Measurements from ENCODE around the gene GALNT9.

The GALNT9 gene

GRCh38 chr12:132292328-132293319 is 36.8 kb downstream of the GALNT9 start:
- DNase-seq = no peak

GRCh38 chr12:132291402-132292175 is 37.8 kb downstream of the GALNT9 start:
- DNase-seq = no peak

- no peak for DNase-seq
Measured at GRCh38 chr12:132290203-132290540, 39.2 kb downstream of the GALNT9 start.

DNA sequence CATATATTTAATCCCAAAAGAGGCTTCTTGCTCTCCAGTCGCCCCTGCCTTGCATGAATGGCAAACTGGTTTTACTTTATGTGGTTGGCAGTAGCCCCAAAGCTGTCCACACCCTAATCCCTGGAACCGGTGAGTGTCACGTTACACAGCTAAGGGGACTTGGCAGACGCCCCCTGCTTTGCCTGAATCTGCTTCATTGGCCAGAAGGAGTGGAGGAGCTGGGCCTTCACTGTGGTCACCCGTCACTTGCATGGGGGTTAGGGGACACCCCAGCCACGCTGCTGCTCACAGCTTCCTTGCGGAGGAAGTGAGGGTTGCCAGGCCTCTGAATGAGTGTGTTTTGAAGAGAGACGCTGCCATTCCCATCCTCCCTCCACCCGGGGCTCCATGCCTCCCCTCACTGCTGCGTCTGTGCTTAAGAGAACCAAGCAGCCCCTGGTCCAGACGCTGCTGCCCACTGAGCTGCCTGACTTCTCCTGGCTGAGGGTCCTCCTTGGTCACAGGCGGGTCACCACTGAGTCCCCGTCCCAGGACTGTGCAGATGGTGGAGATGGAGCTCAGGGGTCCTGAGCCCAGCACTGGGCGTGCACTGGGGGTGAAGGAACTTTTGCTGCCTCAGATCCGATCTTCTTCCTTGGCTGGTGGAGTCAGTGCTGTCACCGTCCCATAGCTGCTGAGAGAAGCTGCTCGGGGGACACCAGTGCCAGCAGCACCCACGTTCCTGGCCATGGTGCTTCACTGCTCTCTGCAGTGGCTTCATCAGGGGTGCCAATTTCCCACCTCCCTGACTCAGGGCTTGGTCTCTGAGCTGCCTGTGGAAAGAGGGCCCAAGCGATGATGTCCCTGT is 39.8 kb downstream of the GALNT9 start:
- no peak for DNase-seq

DNA sequence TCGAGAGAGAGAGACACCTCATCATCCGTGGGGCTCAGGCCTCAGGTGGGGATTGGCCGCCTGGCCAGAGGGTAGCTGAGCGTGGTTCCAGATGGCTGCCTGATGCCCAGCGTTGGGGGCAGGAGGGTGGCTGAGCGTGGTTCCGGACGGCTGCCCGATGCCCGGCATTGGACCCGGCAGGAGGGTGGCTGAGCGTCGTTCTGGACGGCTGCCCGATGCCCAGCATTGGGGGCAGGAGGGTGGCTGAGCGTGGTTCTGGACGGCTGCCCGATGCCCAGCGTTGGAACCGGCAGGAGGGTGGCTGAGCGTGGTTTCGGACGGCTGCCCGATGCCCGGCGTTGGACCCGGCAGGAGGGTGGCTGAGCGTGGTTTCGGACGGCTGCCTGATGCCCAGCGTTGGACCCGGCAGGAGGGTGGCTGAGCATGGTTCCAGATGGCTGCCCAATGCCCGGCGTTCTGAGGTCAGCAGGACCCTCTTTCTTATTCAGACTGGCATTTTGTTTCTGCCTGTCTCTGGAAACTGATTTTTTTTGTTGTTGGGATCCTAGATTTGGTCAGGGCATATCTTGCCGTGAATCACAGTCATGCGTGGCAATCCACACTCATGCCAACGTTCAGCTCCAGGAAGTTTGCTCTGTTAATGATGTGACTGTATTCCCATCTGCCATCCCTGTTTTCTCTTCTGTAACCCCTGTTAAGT is 40.7 kb downstream of the GALNT9 start:
- DNase-seq = no peak

DNA sequence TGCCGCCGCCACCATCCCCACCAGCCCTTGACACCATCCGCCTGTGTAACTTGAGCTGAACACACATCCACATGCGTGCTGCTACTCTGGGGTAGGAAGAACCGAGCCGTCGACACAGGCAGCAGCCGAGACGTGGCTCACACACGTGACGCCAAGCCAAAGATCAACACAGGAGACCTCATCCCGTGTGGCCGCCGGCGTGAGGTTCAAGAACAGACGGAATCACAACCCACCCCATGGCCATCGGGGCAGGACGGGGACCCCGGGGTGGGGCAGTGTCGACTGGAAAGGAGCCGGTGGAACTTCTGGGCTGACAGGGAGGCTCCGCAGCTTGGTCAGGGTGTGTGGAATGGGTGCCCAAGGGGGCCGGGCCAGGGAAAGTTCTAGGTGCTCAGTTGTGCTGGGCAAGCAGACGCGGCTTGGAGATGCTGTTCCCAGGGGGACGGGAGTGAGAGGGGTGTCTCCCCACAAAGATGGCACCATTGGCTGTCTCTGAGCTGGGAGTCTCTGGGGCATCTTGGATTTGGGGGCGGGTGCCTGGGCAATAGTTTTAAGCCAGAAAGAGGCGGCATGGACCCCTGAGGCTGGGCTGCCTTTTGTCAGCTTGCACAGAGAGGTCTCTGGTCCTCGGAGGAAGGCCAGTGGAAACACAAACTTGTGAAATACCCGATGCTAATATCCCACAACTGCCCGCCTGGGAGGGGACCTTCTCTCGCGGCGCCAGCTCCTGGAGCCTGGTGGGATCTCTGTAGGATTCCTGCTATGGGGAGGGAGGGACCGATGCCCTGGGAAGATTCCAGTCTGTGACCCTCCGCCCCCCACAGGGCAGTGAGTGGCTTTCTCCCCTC is 41.8 kb downstream of the GALNT9 start:
- DNase-seq = no peak

- DNase-seq = no peak
Measured at GRCh38 chr12:132286912-132287311, 42.5 kb downstream of the GALNT9 start.

DNA sequence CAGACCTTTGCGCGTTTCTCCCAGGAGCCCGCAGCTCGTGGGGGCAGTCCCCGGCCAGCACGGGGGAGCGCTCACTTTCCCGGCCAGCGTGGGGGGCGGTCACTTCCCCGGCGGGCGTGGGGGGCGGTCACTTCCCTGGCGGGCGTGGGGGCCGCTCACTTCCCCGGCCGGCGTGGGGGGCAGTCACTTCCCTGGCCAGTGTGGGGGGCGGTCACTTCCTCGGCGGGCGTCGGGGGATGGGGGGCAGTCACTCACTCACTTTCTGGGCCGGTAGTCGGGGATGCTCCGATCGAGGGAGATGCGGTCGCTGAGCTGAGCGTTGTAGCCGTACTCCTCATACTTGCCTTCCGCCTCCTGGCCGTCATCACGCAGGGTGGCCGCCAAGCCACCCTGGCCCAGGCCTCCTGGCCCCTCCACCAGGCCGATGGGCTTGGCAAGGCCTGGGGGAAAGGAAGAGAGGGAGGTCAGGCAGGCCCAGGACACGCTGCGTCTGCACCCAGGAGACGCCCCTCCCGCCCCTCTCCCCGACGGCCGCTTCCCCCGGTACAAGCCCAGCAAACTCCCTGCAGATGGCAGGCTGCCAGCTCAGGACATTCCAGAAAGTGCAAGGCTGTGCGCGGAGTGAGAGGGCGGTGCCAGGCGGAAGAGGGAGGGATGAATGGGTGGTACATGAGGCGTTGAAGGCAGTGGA is 43.3 kb downstream of the GALNT9 start:
- no peak for DNase-seq

GRCh38 chr12:132284827-132285741 is 44.3 kb downstream of the GALNT9 start:
- no peak for DNase-seq

GRCh38 chr12:132284071-132284826 is 45.1 kb downstream of the GALNT9 start:
- DNase-seq = no peak

GRCh38 chr12:132282950-132283771 is 46.2 kb downstream of the GALNT9 start:
- DNase-seq = no peak

DNA sequence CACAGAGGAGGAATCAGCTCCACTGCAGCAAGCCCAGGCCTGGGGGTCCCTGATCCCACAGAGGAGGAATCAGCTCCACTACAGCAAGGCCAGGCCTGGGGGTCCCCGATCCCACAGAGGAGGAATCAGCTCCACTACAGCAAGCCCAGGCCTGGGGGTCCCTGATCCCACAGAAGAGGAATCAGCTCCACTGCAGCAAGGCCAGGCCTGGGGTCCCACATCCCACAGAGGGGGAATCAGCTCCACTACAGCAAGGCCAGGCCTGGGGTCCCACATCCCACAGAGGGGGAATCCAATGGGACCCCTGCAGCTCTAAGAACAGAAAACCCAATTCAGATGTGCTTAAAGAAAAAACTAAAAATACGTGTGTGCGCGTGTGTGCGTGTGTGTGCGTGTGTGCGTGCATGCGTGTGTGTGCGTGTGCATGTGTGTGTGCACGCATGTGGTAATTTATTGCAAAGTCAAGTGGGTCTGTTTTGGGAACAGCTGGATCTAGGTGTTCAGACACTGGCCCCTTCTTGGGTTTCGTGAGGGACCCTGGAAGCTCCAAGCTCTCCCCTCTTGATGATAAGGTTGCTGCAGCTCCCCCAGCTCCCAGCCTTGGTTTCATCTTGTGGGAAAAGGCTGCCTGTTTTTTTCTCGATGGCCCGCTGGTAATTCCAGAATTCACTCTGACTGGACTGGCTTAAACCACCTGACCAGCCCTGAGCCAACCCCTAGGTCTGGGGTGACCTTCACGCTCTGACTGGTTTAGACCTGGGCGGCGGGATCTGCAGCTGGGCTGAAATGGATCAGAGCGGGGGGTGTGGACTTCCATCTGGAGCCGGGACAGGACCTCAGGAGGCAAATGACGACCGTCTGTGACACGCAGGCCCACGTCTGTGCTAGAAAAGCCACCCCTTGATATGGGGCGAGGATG is 47.1 kb downstream of the GALNT9 start:
- no peak for DNase-seq

DNA sequence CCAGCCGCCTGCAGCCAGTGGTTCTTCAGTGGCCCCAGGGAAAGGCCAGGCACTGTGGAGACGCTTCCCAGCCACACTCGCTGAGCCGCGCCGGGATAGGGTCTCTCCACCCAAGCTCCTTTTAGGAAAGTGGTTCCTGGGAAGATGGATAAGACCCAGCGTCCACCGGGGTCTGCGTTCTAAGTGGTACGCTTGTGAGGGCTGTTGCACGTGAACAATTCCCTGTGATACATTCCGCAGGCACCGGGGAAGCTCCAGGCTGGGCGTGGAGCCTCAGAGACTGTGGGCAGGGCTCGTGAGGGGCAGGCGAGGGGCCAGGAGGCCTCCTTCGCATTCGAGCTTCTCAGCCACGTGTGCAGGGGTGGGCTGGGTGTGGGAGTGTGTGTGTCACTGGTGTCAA is 48.4 kb downstream of the GALNT9 start:
- no peak for DNase-seq

DNA sequence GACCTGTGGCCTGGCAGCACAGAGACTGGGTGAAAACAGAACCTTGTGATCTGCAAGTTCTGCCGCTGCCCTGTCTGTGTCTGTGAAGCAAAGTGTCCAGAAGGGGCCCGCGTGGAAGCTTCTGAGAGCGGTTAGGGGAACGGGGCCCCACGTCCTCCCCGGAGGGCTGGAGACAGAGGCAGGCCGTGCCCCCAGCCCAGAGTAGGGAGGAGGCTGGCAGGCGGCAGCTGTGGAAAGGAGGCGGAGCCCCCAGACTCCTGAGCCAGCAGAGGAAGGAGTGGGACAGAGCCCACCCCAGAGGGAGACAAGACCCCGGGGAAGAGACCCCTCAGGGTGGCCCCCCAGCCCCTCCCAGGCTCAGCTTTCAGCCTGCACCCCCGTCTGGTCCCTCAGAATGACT is 49.0 kb downstream of the GALNT9 start:
- DNase-seq = no peak

GRCh38 chr12:132279930-132280329 is 49.5 kb downstream of the GALNT9 start:
- no peak for DNase-seq

DNA sequence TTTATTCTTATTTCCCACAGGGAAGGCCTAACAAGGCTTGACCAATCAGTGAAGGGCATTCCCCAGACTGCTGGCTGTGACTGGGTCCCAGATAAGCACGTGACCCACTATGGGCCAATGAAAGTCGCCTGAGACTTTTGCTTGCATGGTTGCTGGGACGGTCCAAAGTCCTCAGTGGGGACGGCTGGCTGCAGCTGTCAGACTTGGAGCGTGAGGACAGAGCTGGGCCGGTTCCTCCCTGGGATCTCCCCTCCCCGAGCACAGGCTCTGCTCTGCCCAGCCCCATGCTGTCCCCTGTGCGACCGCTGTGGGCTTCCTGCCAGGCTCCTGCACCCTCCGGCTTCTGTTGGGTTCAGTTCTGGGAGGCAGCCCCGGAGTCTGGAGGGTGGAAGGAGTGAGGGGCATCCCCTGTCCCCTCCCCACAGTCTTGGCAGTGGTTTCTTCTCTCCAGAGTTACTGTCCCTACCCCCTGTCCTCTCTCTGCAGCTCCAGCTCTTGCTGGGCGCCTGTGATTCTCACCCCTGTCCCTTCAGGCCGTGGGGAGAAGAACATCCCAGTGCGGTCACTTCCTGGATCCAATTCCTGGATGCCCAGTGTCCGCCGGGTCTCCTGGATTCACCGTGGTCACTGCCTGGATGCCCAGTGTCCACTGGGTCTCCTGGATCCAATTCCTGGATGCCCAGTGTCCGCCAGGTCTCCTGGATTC is 50.1 kb downstream of the GALNT9 start:
- DNase-seq = no peak
